HEK293 (cell line): Measurements from ENCODE around the gene MYH2.
"Not testable (repeated sequence)": the region's sequence is repeated elsewhere in the genome, so short reads cannot be mapped to it uniquely, and the experiment has no call there.

Experiments used
- KLF9 ChIP-seq: fragments of 450-650 bp; formaldehyde crosslinking; IDR thresholded peaks from 2 replicates; pipeline ENCODE4 v1.5.1; 2016; ENCODE audit warnings: missing biosample characterization, missing genetic modification characterization, low read depth
- ZNF707 ChIP-seq: fragments of 450-650 bp; formaldehyde crosslinking; IDR thresholded peaks from 2 replicates; pipeline ENCODE4 v1.5.1; 2016; ENCODE audit warnings: missing biosample characterization, missing genetic modification characterization
- TF ChIP-seq, protein P1 (sequence below): fragments of 450-650 bp; formaldehyde crosslinking; IDR thresholded peaks from 2 replicates; pipeline ENCODE4 v1.5.1; 2016; ENCODE audit warnings: missing biosample characterization, missing genetic modification characterization

DNA sequence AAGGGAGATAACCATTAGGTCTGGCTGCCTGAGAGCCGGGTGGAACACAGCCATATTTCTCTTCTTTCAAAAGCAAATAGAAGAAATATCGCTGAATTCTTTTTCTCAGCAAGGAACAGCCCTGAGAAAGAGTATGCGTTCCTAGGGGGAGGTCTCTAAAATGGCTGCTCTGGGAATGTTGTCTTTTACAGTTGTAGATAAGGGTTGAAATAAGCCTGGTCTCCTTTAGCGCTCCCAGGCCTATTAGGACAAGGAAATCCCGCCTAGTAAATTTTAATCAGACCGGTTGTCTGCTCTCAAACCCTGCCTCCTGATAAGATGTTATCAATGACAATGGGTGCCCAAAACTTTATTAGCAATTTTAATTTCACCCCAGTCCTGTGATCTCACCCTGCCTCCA, 8.3 kb downstream of the MYH2 start:
- TF ChIP-seq ZNF707; KLF9 (tag by site-specific recombination): not testable (repeated sequence)
- TF ChIP-seq, protein P1, sequence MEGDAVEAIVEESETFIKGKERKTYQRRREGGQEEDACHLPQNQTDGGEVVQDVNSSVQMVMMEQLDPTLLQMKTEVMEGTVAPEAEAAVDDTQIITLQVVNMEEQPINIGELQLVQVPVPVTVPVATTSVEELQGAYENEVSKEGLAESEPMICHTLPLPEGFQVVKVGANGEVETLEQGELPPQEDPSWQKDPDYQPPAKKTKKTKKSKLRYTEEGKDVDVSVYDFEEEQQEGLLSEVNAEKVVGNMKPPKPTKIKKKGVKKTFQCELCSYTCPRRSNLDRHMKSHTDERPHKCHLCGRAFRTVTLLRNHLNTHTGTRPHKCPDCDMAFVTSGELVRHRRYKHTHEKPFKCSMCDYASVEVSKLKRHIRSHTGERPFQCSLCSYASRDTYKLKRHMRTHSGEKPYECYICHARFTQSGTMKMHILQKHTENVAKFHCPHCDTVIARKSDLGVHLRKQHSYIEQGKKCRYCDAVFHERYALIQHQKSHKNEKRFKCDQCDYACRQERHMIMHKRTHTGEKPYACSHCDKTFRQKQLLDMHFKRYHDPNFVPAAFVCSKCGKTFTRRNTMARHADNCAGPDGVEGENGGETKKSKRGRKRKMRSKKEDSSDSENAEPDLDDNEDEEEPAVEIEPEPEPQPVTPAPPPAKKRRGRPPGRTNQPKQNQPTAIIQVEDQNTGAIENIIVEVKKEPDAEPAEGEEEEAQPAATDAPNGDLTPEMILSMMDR (tag by site-specific recombination), result not testable (repeated sequence)
